Bronchial epithelial cell (primary cell): Measurements from ENCODE around the gene SARS1. TPM values are rescaled to one million over a fixed set of nuclear protein-coding genes. Genes with fewer than 3 reads are reported as not detected.

Experiments
- DNase-seq: peaks from one replicate; pipeline ENCODE4 v3.0.0-alpha.2; 2010; ENCODE audit warnings: low read depth
- FAIRE-seq: peaks from 2 replicates; lab custom pipeline; 2011; peaks lifted over from hg19 to GRCh38; lab: Jason Lieb, UNC
- H3K27me3 ChIP-seq: 2 replicates; pipeline ENCODE4 v1.5.1; 2011; ENCODE audit warnings: low read length; ENCODE audit not compliant: control insufficient read depth, insufficient read depth
- H3K36me3 ChIP-seq: 2 replicates; pipeline ENCODE4 v1.5.1; 2011; ENCODE audit warnings: low read length; ENCODE audit not compliant: control insufficient read depth, insufficient read depth
- H3K4me3 ChIP-seq: 2 replicates; pipeline ENCODE4 v1.5.1; 2011; ENCODE audit warnings: mild to moderate bottlenecking, low read depth, low read length, control low read depth
- CTCF ChIP-seq: IDR thresholded peaks from 2 replicates; pipeline ENCODE4 v1.5.1; 2011; ENCODE audit warnings: mild to moderate bottlenecking, moderate library complexity, low read length, control low read depth, inconsistent platforms; ENCODE audit not compliant: insufficient read depth, severe bottlenecking
- total RNA-seq: library from RNA; depleted of rRNA; stranded (reverse); fragments of >200 nt; gene quantifications from 2 replicates; pipeline ENCODE4 v1.2.1, GENCODE V29; 2014

SARS1 gene
- total RNA-seq, 1 donor from 2014 or later = 572 TPM

- Histone ChIP-seq H3K27me3 (no peaks in the 10 kb centered on the region), H3K4me3 (no peak overlapping the region), H3K36me3 (peaks cover 15% of the 10 kb centered on the region)
- no peak for TF ChIP-seq CTCF
- FAIRE-seq (no peak), DNase-seq (no peak)
These were observed 27.6 kb downstream of the SARS1 start for GRCh38 chr1:109241344-109241743.

- no peaks in the 10 kb centered on the region for H3K27me3 ChIP-seq
- H3K36me3 ChIP-seq = peaks cover 10% of the 10 kb centered on the region
- TF ChIP-seq CTCF = no peak
- FAIRE-seq = no peak
- no peak for DNase-seq
- H3K4me3 ChIP-seq = no peak overlapping the region
These were observed 28.2 kb downstream of the SARS1 start for GRCh38 chr1:109241841-109242345.

GRCh38 chr1:109242387-109242786 is 28.7 kb downstream of the SARS1 start:
- H3K4me3 ChIP-seq = no peak overlapping the region
- no peaks in the 10 kb centered on the region for H3K27me3 ChIP-seq
- peaks cover 7% of the 10 kb centered on the region for H3K36me3 ChIP-seq
- no peak for DNase-seq
- FAIRE-seq = no peak
- TF ChIP-seq CTCF = no peak

- FAIRE-seq (no peak), DNase-seq (no peak)
- Histone ChIP-seq H3K27me3 (no peaks in the 10 kb centered on the region), H3K4me3 (no peak overlapping the region), H3K36me3 (no peaks in the 10 kb centered on the region)
- no peak for TF ChIP-seq CTCF
These were observed 29.5 kb downstream of the SARS1 start for GRCh38 chr1:109243221-109243620.

GRCh38 chr1:109243860-109244552 is 30.3 kb downstream of the SARS1 start:
- no peak for FAIRE-seq
- DNase-seq = no peak
- no peaks in the 10 kb centered on the region for H3K27me3 ChIP-seq
- TF ChIP-seq CTCF = no peak
- no peaks in the 10 kb centered on the region for H3K36me3 ChIP-seq
- no peak overlapping the region for H3K4me3 ChIP-seq
